ENCODE data around the gene ERC2.

GRCh38 chr3:55863028-55863427, 605.2 kb downstream of the ERC2 start:
- TF ChIP-seq EZH2phosphoT487 (IDR thresholded peaks at IDR 0.05; ENCODE audit: borderline replicate concordance, low read depth, low read length) (no peak), CTCF (conservative IDR thresholded peaks at IDR 0.05; ENCODE audit: low read length) (no peak)

Measured in OCI-LY7 (cell line).